GM03348 (cell line): ENCODE measurements around the gene MIA.
"Not testable (repeated sequence)": the region's sequence is repeated elsewhere in the genome, so short reads cannot be mapped to it uniquely, and the experiment has no call there.

Source experiments
- DNase-seq: peaks from one replicate; pipeline ENCODE4 v3.0.0; 2012; ENCODE audit warnings: low spot score

MIA gene

DNA sequence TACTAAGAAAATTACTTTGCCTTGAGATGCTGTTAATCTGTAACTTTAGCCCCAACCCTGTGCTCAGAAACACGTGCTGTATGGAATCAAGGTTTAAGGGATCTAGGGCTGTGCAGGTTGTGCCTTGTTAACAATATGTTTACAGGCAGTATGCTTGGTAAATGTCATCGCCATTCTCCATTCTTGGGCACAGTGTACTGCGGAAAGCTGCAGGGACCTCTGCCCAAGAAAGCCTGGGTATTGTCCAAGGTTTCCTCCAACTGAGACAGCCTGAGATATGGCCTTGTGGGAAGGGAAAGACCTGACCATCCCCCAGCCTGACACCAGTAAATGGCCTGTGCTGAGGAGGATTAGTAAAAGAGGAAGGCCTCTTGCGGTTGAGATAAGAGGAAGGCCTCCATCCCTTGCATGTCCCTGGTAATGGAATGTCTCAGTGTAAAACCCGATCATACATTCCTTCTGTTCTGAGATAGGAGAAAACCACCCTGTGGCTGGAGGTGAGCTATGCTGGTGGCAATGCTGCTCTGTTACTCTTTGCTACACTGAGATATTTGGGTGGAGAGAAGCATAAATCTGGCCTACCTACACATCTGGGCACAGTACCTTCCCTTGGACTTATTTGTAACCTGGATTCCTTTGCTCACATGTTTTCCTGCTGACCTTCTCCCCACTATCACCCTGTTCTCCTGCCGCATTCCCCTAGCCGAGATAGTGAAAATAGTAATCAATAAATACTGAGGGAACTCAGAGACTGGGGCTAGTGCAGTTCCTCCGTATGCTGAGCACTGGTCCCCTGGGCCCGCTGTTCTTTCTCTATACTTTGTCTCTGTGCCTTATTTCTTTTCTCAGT is 47.6 kb downstream of the MIA start:
- not testable (repeated sequence) for DNase-seq

- DNase-seq = not testable (repeated sequence)
Observed at GRCh38 chr19:40824916-40825315, 49.6 kb downstream of the MIA start.

GRCh38 chr19:40825460-40826095 is 50.3 kb downstream of the MIA start:
- not testable (repeated sequence) for DNase-seq

DNA sequence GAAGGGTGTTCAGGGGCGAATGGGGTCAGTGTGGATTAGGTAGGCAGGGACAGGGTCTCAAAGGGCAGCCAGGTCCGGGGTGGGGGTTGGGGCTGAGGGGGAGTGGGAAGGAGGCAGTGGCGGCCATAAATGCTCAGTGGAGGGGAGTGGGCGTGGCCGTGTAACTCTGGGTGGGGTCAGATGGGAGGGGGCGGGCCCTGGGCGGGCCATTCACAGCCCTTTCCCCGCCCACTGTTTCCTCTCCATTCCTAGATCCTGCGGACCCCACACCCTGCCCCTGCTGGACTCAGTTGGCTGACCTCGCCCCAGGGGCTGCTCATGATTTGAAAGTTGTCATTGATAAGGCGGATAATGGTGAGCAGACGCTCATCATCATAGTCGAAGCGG is 51.0 kb downstream of the MIA start:
- not testable (repeated sequence) for DNase-seq

GRCh38 chr19:40826699-40827385 is 51.5 kb downstream of the MIA start:
- not testable (repeated sequence) for DNase-seq
